Astrocyte (in vitro differentiated cells and primary cell): ENCODE data around the gene ZCWPW1. TPM values are rescaled to one million over a fixed set of nuclear protein-coding genes. Genes with fewer than 3 reads are reported as not detected.

Experiments used
- DNase-seq: peaks from one replicate; pipeline ENCODE4 v3.0.0-alpha.2; 2010; ENCODE audit warnings: low read depth
- FAIRE-seq: peaks from 2 replicates; lab custom pipeline; 2011; peaks lifted over from hg19 to GRCh38; lab: Jason Lieb, UNC
- H2AFZ ChIP-seq: 2 replicates; pipeline ENCODE4 v1.6.0; 2012; ENCODE audit warnings: low read depth, low read length, inconsistent platforms
- H3K27ac ChIP-seq: 2 replicates; pipeline ENCODE4 v1.5.1; 2011; ENCODE audit warnings: low read depth, low read length, inconsistent platforms
- H3K27me3 ChIP-seq: 2 replicates; pipeline ENCODE4 v1.6.0; 2011; ENCODE audit warnings: low read length, inconsistent platforms; ENCODE audit not compliant: insufficient read depth
- H3K36me3 ChIP-seq: 2 replicates; pipeline ENCODE4 v1.5.1; 2011; ENCODE audit warnings: low read length, inconsistent platforms; ENCODE audit not compliant: insufficient read depth
- H3K4me1 ChIP-seq: 2 replicates; pipeline ENCODE4 v1.5.1; 2011; ENCODE audit warnings: low read length, inconsistent platforms; ENCODE audit not compliant: insufficient read depth
- H3K4me2 ChIP-seq: 2 replicates; pipeline ENCODE4 v1.6.0; 2012; ENCODE audit warnings: low read length, inconsistent platforms
- H3K4me3 ChIP-seq: 2 replicates; pipeline ENCODE4 v1.5.1; 2011; ENCODE audit warnings: low read depth, mild to moderate bottlenecking, low read length, inconsistent platforms; ENCODE audit not compliant: insufficient read depth
- H3K79me2 ChIP-seq: 2 replicates; pipeline ENCODE4 v1.6.0; 2012; ENCODE audit warnings: mild to moderate bottlenecking, low read length, inconsistent platforms; ENCODE audit not compliant: insufficient read depth
- H3K9ac ChIP-seq: 2 replicates; pipeline ENCODE4 v1.6.0; 2012; ENCODE audit warnings: mild to moderate bottlenecking, low read length, inconsistent platforms
- H3K9me3 ChIP-seq: 2 replicates; pipeline ENCODE4 v1.5.1; 2012; ENCODE audit warnings: low read depth, mild to moderate bottlenecking, low read length, inconsistent platforms; ENCODE audit not compliant: insufficient read depth
- H4K20me1 ChIP-seq: 2 replicates; pipeline ENCODE4 v1.6.0; 2012; ENCODE audit warnings: low read length, inconsistent platforms; ENCODE audit not compliant: insufficient read depth
- H3K27ac Mint-ChIP-seq: one replicate; pipeline ENCODE4 v1.8.0; 2021; ENCODE audit warnings: mild to moderate bottlenecking, mixed read lengths; ENCODE audit not compliant: unreplicated experiment
- H3K27me3 Mint-ChIP-seq: one replicate; pipeline ENCODE4 v1.8.0; 2021; ENCODE audit warnings: low read depth, mixed read lengths; ENCODE audit not compliant: unreplicated experiment
- H3K36me3 Mint-ChIP-seq: one replicate; pipeline ENCODE4 v1.8.0; 2021; ENCODE audit warnings: low read depth, mixed read lengths; ENCODE audit not compliant: unreplicated experiment
- H3K4me1 Mint-ChIP-seq: one replicate; pipeline ENCODE4 v1.8.0; 2021; ENCODE audit warnings: low read depth, mixed read lengths; ENCODE audit not compliant: unreplicated experiment
- H3K4me3 Mint-ChIP-seq: one replicate; pipeline ENCODE4 v1.8.0; 2021; ENCODE audit warnings: mild to moderate bottlenecking, moderate library complexity, mixed read lengths; ENCODE audit not compliant: unreplicated experiment
- H3K9me3 Mint-ChIP-seq: one replicate; pipeline ENCODE4 v1.8.0; 2021; ENCODE audit warnings: mild to moderate bottlenecking, mixed read lengths; ENCODE audit not compliant: unreplicated experiment
- EZH2 ChIP-seq: IDR thresholded peaks from 2 replicates; pipeline ENCODE4 v1.6.1; 2012; ENCODE audit warnings: mild to moderate bottlenecking, low read length, inconsistent platforms; ENCODE audit not compliant: insufficient read depth
- total RNA-seq: library from RNA; stranded (reverse); gene quantifications from 2 replicates; pipeline ENCODE4 v1.2.1, GENCODE V29; 2021
- TF ChIP-seq, protein P1 (sequence below): IDR thresholded peaks from 2 replicates; pipeline ENCODE4 v1.5.1; 2011; ENCODE audit warnings: low read depth, mild to moderate bottlenecking, inconsistent platforms, low read length, moderate library complexity; ENCODE audit not compliant: insufficient read depth

Gene ZCWPW1
- total RNA-seq, 1 donor from 2014 or later, result 2.6 TPM

GRCh38 chr7:100415448-100415847 is 13.1 kb downstream of the ZCWPW1 start:
- H3K27me3 ChIP-seq, result peaks cover 6% of the 10 kb centered on the region
- H3K4me1 ChIP-seq, result no peaks in the 10 kb centered on the region
- peaks cover 10% of the 10 kb centered on the region for H3K27me3 Mint-ChIP-seq
- no peak overlapping the region for H3K4me2 ChIP-seq
- no peak overlapping the region for H3K4me3 Mint-ChIP-seq
- DNase-seq (no peak), FAIRE-seq (no peak)
- no peak overlapping the region for H2AFZ ChIP-seq
- H3K36me3 Mint-ChIP-seq, result peaks cover 2% of the 10 kb centered on the region
- peaks cover 3% of the 10 kb centered on the region for H3K9me3 Mint-ChIP-seq
- peaks cover 9% of the 10 kb centered on the region for H3K4me1 Mint-ChIP-seq
- H3K9ac ChIP-seq, result no peak overlapping the region
- H3K79me2 ChIP-seq, result no peaks in the 10 kb centered on the region
- H3K36me3 ChIP-seq, result no peaks in the 10 kb centered on the region
- no peak overlapping the region for H3K27ac Mint-ChIP-seq
- no peaks in the 10 kb centered on the region for H3K9me3 ChIP-seq
- no peaks in the 10 kb centered on the region for H4K20me1 ChIP-seq
- no peak overlapping the region for H3K27ac ChIP-seq
- H3K4me3 ChIP-seq, result no peak overlapping the region
- TF ChIP-seq, protein P1, sequence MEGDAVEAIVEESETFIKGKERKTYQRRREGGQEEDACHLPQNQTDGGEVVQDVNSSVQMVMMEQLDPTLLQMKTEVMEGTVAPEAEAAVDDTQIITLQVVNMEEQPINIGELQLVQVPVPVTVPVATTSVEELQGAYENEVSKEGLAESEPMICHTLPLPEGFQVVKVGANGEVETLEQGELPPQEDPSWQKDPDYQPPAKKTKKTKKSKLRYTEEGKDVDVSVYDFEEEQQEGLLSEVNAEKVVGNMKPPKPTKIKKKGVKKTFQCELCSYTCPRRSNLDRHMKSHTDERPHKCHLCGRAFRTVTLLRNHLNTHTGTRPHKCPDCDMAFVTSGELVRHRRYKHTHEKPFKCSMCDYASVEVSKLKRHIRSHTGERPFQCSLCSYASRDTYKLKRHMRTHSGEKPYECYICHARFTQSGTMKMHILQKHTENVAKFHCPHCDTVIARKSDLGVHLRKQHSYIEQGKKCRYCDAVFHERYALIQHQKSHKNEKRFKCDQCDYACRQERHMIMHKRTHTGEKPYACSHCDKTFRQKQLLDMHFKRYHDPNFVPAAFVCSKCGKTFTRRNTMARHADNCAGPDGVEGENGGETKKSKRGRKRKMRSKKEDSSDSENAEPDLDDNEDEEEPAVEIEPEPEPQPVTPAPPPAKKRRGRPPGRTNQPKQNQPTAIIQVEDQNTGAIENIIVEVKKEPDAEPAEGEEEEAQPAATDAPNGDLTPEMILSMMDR, result no peak
- TF ChIP-seq EZH2, result no peak

DNA sequence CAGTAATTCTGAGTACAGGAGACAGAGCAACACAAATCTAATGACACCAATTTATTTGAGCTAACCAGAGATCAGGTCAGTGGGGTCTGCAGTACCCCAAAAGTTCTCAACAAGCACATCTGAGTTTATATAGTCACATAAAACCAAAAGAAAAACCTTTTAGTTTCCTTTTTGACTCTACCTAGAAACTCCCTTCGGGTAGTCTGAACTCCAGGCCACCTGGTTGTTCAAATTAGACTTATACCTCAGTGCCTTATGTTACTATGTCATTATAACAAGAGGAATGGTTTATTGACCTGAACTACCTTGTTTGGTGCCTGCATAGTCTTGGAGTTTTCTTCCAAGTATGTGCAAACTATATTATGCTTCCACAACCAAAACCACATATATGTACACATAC is 14.6 kb downstream of the ZCWPW1 start:
- no peak overlapping the region for H3K9ac ChIP-seq
- no peak overlapping the region for H3K27ac Mint-ChIP-seq
- no peaks in the 10 kb centered on the region for H3K4me1 ChIP-seq
- H3K36me3 ChIP-seq, result no peaks in the 10 kb centered on the region
- no peaks in the 10 kb centered on the region for H3K79me2 ChIP-seq
- peaks cover 2% of the 10 kb centered on the region for H3K36me3 Mint-ChIP-seq
- peaks cover 10% of the 10 kb centered on the region for H3K27me3 Mint-ChIP-seq
- peaks cover under 1% of the 10 kb centered on the region for H3K4me1 Mint-ChIP-seq
- DNase-seq (no peak), FAIRE-seq (no peak)
- H3K4me2 ChIP-seq, result no peak overlapping the region
- no peak overlapping the region for H3K27ac ChIP-seq
- no peak overlapping the region for H3K4me3 ChIP-seq
- peaks cover 22% of the 10 kb centered on the region for H3K27me3 ChIP-seq
- no peaks in the 10 kb centered on the region for H3K9me3 ChIP-seq
- no peaks in the 10 kb centered on the region for H4K20me1 ChIP-seq
- H2AFZ ChIP-seq, result no peak overlapping the region
- TF ChIP-seq, protein P1, result no peak
- no peak for TF ChIP-seq EZH2
- no peak overlapping the region for H3K4me3 Mint-ChIP-seq
- peaks cover 3% of the 10 kb centered on the region for H3K9me3 Mint-ChIP-seq

- Histone ChIP-seq H3K27me3 (peaks cover 27% of the 10 kb centered on the region), H3K36me3 (no peaks in the 10 kb centered on the region), H3K27ac (no peak overlapping the region), H3K9ac (no peak overlapping the region), H2AFZ (no peak overlapping the region), H3K9me3 (no peaks in the 10 kb centered on the region), H4K20me1 (no peaks in the 10 kb centered on the region), H3K79me2 (no peaks in the 10 kb centered on the region), H3K4me3 (no peak overlapping the region), H3K4me1 (no peaks in the 10 kb centered on the region), H3K4me2 (no peak overlapping the region)
- H3K27me3 Mint-ChIP-seq, result peaks cover 10% of the 10 kb centered on the region
- DNase-seq, result no peak
- peaks cover 3% of the 10 kb centered on the region for H3K9me3 Mint-ChIP-seq
- H3K27ac Mint-ChIP-seq, result no peak overlapping the region
- H3K4me3 Mint-ChIP-seq, result no peak overlapping the region
- no peak for TF ChIP-seq EZH2
- TF ChIP-seq, protein P1, result no peak
- H3K36me3 Mint-ChIP-seq, result peaks cover 2% of the 10 kb centered on the region
- no peak for FAIRE-seq
- H3K4me1 Mint-ChIP-seq, result no peaks in the 10 kb centered on the region
Measured at GRCh38 chr7:100413346-100413745, 15.2 kb downstream of the ZCWPW1 start.
